Measurements from ENCODE around the gene LRRC8A. TPM values are rescaled to one million over a fixed set of nuclear protein-coding genes. Genes with fewer than 3 reads are reported as not detected.

LRRC8A gene
- total RNA-seq, 1 donor: 62.2 TPM

DNA sequence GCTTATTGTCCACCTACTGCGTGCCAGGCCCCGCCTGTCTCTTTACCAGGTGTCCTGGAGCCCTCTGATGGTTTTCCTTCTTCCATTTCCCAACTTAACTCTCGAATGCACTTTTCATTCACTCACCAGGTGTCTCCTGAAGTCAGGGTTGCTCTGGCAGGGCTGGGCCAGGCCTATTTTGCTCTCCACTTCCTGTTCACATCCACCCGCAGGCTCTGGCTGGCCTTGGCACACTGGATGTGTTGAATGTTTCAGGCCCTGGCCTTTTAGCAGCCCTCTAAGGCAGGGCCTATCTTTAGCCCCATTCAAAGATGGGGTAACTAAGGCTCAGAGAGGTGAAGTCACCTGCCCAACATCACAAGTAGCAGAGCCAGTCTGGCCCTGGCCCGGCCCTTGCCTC is 16.4 kb downstream of the LRRC8A start:
- no peak overlapping the region for H3K4me3 ChIP-seq (ENCODE audit: low read depth, low read length)
- DNase-seq (ENCODE audit: low read depth): no peak

DNA sequence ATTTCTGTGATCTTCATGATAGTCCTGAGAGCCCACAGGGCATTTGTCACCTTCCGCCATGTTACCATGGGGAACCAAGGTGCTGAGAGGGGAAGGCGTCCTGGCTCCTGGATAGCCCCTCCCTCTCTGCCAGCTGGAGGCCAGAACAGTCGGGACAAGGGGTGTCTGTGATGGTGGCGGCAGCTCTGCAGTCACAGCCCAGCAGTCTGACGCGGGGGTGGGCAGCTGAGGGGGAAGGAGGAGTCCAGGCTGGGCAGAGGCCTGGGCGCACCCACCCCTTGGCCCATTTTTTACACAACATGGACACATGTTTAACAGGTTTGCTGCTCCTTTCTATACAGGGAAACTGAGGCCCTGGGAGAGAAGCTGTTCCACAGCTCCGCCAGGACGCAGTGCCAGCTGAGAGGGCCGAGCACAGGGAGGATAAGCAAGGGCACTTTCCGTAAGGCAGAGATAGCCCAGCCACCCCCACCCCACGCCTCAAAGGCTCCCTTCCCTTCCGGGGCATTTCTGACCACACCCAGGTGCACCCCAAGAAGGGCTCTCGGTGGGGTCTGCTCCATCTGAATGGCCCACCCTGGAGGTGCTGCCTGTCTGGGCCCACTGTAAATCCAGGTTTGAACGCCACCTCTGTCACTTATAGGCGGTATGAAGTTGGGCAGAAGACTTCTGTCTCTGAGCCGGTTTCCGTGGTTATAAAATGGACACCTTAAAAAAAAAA is 17.1 kb downstream of the LRRC8A start:
- TF ChIP-seq, protein P1, sequence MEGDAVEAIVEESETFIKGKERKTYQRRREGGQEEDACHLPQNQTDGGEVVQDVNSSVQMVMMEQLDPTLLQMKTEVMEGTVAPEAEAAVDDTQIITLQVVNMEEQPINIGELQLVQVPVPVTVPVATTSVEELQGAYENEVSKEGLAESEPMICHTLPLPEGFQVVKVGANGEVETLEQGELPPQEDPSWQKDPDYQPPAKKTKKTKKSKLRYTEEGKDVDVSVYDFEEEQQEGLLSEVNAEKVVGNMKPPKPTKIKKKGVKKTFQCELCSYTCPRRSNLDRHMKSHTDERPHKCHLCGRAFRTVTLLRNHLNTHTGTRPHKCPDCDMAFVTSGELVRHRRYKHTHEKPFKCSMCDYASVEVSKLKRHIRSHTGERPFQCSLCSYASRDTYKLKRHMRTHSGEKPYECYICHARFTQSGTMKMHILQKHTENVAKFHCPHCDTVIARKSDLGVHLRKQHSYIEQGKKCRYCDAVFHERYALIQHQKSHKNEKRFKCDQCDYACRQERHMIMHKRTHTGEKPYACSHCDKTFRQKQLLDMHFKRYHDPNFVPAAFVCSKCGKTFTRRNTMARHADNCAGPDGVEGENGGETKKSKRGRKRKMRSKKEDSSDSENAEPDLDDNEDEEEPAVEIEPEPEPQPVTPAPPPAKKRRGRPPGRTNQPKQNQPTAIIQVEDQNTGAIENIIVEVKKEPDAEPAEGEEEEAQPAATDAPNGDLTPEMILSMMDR (IDR thresholded peaks at IDR 0.05; ENCODE audit: insufficient read depth, low read depth, low read length): no peak
- no peak for DNase-seq (ENCODE audit: low read depth)
- H3K4me3 ChIP-seq (ENCODE audit: low read depth, low read length): no peak overlapping the region

More for the DNA sequence above, 16.4 kb downstream of the LRRC8A start:
- TF ChIP-seq, protein P1 (IDR thresholded peaks at IDR 0.05; ENCODE audit: insufficient read depth, low read depth, low read length): no peak

DNA sequence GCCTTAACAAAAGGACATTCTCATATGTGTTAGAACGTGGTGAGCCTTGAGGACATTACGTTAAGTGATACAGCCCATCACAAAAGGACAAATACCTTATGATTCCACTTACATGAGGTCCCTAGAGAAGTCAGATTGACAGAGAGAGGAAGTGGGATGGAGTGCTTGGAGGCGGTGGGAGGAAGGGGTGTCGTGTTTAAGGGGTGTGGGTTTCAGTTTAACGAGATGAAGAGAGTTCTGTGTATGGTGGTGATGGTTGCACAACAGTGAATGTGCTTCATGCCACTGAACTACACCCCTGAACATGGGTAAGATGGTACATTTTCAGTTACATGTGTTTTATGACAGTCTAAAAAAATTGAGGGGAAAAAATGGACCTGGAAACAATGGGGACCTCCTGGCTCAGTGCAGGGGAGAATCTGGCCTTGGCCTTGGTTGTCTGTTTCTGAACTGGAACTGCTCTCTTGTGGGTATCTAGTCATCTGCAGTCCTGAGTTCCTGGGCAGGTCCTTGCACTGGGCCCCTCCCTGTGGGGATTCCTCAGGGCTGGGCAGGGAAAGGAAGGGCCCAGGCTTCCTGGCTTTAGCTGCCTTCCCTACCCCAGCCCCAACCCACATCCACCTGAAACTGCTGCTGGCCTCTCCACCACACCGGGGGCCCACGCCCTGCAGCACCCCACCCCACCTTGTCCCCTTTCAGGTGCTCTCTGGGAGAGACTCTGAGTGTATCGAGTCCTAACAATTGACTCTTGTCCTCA is 17.8 kb downstream of the LRRC8A start:
- DNase-seq (ENCODE audit: low read depth): no peak
- H3K4me3 ChIP-seq (ENCODE audit: low read depth, low read length): no peak overlapping the region
- TF ChIP-seq, protein P1 (IDR thresholded peaks at IDR 0.05; ENCODE audit: insufficient read depth, low read depth, low read length): no peak

DNA sequence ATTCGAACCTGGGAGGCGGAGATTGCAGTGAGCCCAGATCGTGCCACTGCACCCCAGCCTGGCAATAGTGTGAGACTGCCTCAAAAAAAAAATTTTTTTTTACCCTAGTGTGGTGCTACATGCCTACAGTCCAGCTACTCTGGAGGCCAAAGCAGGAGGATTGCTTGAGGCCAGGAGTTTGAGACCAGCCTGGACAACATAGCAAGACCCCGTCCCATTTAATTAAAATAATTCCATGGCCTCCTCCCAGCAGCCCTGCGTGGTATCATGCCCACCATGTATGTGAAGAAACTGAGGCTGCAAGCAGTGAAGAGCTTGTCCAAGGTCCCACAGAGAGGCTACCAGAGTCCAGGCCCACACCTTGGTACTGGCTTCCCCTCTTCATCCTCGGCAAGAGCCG is 19.4 kb downstream of the LRRC8A start:
- no peak for DNase-seq (ENCODE audit: low read depth)
- H3K4me3 ChIP-seq (ENCODE audit: low read depth, low read length): no peak overlapping the region
- TF ChIP-seq, protein P1 (IDR thresholded peaks at IDR 0.05; ENCODE audit: insufficient read depth, low read depth, low read length): no peak

DNA sequence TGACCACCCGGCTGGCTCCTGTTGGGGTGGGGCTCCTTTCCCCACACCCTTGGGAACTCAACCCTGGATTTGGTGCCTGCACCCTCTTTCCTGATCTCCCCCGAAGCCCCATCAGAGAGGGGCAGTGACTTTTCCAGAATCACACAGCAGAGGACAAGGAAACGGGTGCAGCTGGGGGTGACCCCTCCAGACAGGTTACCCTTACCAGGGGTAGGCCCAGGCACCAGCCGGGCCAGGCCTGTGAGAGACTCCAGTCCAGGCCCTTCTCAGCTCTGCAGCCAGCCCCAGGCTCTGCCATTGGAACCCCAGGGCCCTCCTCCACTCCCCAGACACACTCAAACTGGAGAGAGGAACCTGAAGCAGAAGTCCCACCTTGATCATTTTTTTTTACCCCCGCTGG is 19.9 kb downstream of the LRRC8A start:
- H3K4me3 ChIP-seq (ENCODE audit: low read depth, low read length): no peak overlapping the region
- TF ChIP-seq, protein P1 (IDR thresholded peaks at IDR 0.05; ENCODE audit: insufficient read depth, low read depth, low read length): no peak
- DNase-seq (ENCODE audit: low read depth): no peak

DNA sequence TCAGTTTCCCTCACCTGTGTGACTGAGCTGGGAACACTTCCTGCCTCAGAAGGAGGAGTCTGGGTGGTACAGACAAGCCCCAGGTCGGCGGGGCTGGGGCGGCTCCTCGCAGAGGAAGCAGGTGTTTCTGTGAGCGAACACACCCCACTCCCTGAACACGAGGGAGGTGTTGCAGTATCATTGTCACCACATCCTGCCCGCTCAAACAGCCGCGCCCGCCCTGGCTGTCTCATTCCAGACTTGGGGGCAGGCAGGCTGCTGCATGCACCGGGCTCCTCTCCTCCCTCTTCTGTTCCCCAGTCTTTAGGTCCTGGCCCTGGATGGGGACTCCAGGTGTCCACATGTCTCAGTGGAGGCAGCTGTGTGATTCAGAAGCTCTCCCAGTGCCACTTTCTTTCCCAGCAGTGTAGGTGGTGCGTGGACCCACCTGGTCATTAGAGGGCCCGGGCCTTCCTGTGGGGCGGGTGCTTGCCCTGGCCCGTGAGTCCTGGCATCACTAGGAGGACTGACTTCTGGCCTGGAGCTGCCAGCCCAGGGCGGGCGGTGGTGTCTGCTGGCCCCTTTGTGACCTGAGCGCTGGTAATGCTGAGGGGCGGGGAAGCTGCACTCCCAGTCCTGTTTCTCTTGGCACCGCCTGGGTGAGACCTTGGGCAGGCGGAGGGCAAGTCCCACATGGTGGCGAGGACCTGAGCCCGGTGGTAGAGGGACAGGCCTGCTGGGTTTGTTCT is 20.6 kb downstream of the LRRC8A start:
- DNase-seq (ENCODE audit: low read depth): no peak
- TF ChIP-seq, protein P1 (IDR thresholded peaks at IDR 0.05; ENCODE audit: insufficient read depth, low read depth, low read length): no peak
- H3K4me3 ChIP-seq (ENCODE audit: low read depth, low read length): no peak overlapping the region

All from fibroblast of villous mesenchyme (primary cell).